Stimulated activated CD8-positive, alpha-beta memory T cell treated with anti-CD3 and anti-CD28 coated beads, Interleukin-4, amount 100 ng/mL, for 4 hours (primary cell): ENCODE results near the gene FXYD7.

Experiments used
- DNase-seq, 2 donors: peaks; one replicate each; pipeline ENCODE4 v3.0.0-alpha.2; 2020; ENCODE audit warnings: low read depth in 2 of 2, low spot score in 1 of 2

FXYD7 gene

GRCh38 chr19:35162471-35163326, 19.6 kb downstream of the FXYD7 start:
- no peak for DNase-seq

- no peak for DNase-seq
Observed at GRCh38 chr19:35164418-35164817, 21.4 kb downstream of the FXYD7 start.

GRCh38 chr19:35165200-35166058, 22.4 kb downstream of the FXYD7 start:
- DNase-seq = no peak

- no peak for DNase-seq
Observed at GRCh38 chr19:35166100-35167063, 23.3 kb downstream of the FXYD7 start.

GRCh38 chr19:35167251-35168119, 24.4 kb downstream of the FXYD7 start:
- no peak for DNase-seq

- no peak for DNase-seq
Observed at GRCh38 chr19:35168196-35168595, 25.1 kb downstream of the FXYD7 start.

GRCh38 chr19:35169221-35169995, 26.4 kb downstream of the FXYD7 start:
- DNase-seq = no peak

GRCh38 chr19:35170359-35171061, 27.5 kb downstream of the FXYD7 start:
- DNase-seq = no peak

- no peak for DNase-seq
Observed at GRCh38 chr19:35171730-35172129, 28.7 kb downstream of the FXYD7 start.

- no peak for DNase-seq
Observed at GRCh38 chr19:35174226-35174625, 31.2 kb downstream of the FXYD7 start.

GRCh38 chr19:35176181-35176570, 33.1 kb downstream of the FXYD7 start:
- no peak for DNase-seq

GRCh38 chr19:35177377-35178274, 34.6 kb downstream of the FXYD7 start:
- DNase-seq = no peak

- no peak for DNase-seq
Observed at GRCh38 chr19:35178701-35179100, 35.6 kb downstream of the FXYD7 start.

GRCh38 chr19:35179830-35180229, 36.8 kb downstream of the FXYD7 start:
- no peak for DNase-seq

GRCh38 chr19:35181387-35181786, 38.3 kb downstream of the FXYD7 start:
- no peak for DNase-seq

GRCh38 chr19:35184267-35184666, 41.2 kb downstream of the FXYD7 start:
- DNase-seq = no peak

GRCh38 chr19:35184884-35185283, 41.8 kb downstream of the FXYD7 start:
- no peak for DNase-seq
